DMS53 treated with DMSO at 0.1 percent for 48 hours (cell line): Measurements from ENCODE around the gene RINL.
"Not testable (repeated sequence)": the region's sequence is repeated elsewhere in the genome, so short reads cannot be mapped to it uniquely, and the experiment has no call there.

ENCODE experiments used
- DNase-seq: peaks from one replicate; lab custom pipeline; 2025; ENCODE audit not compliant: unreplicated experiment; lab: John Stamatoyannopoulos, UW

RINL gene

GRCh38 chr19:38904581-38905539, 26.8 kb upstream of the RINL start:
- no peak for DNase-seq

- no peak for DNase-seq
These were observed 23.6 kb upstream of the RINL start for GRCh38 chr19:38901683-38902082.

DNA sequence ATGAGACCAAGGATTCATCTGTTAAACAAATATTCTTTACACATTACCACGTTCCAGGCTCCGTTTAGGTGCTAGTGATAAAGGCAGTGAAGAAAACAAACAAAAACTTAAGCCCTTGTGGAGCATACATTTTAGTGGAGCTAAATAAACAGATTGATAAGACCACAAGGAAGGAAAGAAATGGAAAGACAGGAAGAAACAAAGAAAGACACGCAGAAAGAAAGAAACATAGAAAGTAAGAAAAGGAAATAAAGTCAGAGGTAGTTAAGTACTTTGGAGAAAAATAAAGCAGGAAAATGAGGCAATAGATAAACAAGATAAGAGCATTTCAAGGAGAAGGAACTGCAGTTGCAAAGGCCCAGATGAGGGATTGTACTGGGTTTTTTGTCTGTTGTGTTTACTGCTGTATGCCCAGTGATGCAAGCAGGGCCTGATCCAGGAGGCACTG, 22.7 kb upstream of the RINL start:
- DNase-seq, result no peak

DNA sequence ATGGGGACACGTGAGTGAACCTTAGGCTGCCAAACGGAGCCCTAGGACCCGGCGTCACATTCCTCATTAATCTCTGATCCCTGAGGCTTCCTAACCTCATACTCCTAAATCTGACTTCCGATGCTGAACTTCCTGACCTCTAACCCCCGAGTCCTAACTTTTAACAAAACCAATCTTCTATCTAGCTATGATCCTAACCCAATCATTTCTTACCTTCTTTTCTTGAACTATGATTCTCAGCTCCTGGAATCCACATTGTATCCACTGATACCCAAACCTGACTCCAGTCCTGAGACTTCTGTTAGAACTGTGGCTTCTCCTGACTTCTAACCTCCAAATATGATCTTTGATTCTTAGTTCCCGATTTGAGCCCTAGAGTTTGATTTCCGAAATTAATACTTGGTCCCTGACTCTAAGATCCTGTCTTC, 22.1 kb upstream of the RINL start:
- peak; percentile 56 for DNase-seq

DNA sequence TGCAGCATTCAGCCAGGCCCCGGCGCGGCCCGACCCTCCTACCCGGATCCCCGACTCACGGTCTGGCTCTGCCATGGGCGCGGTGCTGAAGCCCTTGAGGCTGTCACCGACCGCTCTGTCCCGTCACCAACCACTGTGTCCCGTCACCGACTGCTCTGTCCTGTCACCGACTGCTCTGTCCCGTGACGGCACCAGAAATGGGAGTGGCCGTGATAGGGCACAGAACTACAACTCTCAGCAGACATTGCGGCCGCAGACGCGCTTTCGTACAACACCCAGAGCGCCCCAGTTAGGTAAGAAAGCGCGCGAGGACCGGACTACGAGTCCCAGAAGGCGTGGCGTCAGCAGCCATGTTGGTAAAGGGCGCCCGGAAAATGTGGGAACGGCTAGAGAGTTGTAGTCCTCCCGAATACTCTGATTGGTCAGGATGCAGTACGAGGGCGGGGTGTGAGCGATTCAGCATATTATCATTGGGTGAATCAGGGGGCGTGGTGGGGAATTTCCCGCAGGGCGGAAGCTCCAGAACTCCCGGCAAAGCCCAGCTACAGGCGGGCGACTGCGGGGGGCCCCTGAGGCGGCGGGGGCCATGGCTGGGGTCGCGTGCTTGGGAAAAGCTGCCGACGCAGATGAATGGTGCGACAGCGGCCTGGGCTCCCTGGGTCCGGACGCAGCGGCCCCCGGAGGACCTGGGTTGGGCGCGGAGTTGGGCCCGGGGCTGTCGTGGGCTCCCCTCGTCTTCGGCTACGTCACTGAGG, 21.5 kb upstream of the RINL start, which contains the start of the genes NFKBIB and SIRT2:
Gene NFKBIB, plus strand, starts transcription at position 523 of the 755 bp plus-strand sequence. Its CDS starts 64 bp downstream, at position 587.
Gene SIRT2, minus strand, starts transcription at position 172 of the 755 bp plus-strand sequence. Its CDS starts 97 bp downstream, at position 75.
- peak; percentile 100 for DNase-seq

DNA sequence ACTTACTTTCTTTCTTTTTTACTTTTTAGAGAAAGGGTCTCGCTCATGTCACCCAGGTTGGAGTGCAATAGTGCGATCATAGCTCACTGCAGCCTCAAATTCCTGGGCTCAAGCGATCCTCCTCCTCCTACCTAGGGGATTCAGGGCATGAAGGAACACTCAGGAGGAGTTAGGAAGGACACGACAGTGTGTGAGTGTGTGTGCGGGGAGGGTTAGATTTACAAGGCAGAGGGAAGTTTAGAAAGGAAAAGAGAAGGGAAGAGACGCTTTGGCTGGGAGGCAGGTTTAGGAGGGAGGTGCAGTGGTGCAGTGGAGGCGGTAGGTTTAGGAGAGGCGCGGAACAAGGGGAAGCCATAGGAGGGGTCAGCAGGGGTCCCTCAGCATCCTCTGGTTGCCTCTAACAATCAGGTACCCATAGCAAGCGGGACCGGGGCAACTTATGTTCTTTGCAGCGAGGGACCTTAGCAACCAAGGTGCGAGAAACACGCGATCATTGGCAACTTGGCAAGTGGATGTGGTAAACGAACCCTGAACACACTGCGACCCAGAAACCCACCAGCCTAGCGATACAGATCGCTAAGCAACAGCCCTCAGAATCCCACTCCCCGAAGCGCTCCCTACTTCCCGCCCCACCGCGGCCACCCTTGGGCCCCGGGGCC, 20.8 kb upstream of the RINL start:
- no peak for DNase-seq

DNA sequence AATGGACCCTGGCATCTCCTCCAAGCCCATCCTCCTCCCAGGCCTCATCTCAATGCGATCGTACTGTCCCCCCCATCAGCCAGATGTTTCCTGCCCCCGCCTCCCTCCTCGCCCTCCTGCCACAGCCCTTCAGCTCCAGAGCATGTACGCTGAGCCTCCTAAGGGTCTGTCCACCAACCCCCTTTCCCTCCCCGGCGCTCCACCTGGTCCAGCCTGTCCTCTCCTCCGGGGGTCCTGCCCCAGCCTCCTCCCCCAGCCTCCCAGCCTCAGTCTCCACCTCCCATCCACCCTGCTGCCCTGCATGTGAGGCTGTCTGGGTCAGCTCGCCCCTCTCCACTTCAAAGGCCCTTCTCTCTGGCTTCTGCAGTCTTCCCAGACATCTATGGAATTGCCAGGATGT, 16.9 kb upstream of the RINL start:
- no peak for DNase-seq

GRCh38 chr19:38893341-38893771, 15.3 kb upstream of the RINL start:
- no peak for DNase-seq

DNA sequence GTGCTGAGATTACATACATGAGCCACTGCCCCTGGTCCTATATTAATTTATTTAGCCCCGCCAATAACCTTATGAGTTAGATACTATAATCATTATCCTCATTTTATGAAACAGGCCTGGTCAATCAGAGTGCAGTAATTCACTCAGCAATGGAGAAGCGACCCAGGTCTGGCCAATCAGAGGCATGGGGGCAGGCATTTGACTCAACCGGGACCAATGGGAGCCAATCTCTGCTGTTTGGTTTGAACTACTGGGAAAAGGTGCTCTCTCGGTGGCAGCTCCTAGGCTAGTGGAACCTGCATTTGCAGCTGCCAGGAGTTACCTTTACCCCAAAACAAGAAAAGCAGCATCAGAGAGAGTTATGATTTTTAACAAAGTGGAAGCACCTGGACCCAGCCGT, 14.8 kb upstream of the RINL start:
- no peak for DNase-seq

- DNase-seq, result no peak
These were observed 13.7 kb upstream of the RINL start for GRCh38 chr19:38891771-38892170.

- DNase-seq, result no peak
These were observed 12.6 kb upstream of the RINL start for GRCh38 chr19:38890686-38891085.

DNA sequence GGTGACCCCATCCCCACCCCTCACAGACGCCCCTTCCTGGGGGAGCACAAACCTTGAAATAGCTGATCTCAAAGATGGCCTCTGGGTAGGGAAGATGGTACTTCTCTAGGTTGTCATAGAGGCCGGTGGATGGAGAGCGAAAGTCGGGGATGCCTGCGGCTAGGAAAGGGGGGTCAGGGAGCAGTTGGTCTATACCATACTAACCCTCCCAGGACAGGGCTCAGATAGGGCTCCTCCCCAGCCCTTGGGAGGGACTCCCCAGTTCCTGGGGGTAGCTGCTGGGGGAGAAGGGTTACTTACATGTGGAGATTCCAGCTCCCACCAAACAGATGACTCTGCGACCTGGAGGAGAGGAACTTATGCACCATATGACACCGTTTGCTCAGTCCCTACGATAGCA, 11.7 kb upstream of the RINL start:
- DNase-seq, result no peak

DNA sequence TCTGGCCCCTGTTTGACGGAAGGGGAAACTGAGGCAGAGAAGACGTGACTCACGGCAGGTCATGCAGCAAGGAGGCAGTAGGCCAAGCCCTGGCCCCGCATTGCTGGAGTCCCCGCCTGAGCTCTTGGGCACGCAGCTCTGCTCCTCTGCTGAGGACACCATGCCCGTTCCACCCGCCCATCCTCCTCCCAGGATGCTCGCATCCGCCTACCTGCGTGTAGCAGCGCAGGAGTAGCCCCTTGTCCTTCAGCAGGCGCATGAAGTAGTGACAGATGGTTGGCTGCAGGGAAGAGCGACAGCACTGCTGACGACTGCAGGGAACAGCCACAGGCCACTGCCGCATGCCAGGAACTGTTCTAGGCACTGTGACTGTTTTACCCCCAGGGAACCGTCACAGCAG, 10.8 kb upstream of the RINL start:
- DNase-seq, result no peak

- not testable (repeated sequence) for DNase-seq
These were observed 6.6 kb upstream of the RINL start for GRCh38 chr19:38884691-38885090.

GRCh38 chr19:38883286-38883685, 5.2 kb upstream of the RINL start:
- DNase-seq, result no peak

GRCh38 chr19:38880882-38881609, 3.0 kb upstream of the RINL start:
- DNase-seq, result no peak

DNA sequence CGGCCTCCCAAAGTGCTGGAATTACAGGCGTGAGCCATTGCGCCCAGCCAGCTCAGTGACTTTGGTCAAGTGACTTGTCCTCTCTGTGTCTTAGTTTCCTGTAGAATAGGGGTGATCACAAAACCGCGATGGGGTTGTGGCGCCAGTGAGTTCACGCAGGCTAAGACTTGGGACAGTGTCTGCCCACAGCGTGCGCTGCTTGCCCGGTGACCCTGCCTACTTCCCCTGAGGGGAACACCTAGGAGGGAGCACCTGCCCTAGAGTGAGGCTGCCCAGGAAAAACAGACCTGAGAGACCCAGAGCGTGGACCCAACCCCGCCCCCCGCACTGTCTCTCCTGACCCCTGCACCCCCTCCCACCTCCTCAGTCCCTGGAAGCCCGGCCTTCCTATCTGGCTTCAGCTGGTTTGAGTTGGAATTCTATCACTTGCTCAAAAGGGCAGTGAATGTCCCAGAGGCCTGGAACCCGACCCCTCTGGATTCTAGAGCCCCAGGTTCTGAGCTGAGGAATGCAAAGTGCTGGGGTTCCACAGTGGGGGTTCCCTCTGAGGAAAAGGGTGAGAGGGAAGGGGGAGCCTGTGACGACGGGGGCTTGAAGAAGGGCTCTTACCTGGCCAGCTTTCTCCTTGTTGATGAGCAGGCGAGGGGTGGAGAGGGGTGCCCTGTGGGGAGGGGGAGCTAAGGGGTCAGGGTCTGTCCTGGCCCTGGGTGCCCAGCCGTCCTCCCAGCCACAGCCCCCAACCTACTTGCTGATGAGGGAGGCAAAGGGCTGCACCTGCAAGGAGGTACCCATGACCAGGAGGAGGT, 2.2 kb upstream of the RINL start:
- DNase-seq, result no peak

GRCh38 chr19:38879400-38879751, 1.3 kb upstream of the RINL start:
- no peak for DNase-seq

- no peak for DNase-seq
These were observed 712 bp upstream of the RINL start for GRCh38 chr19:38878575-38879399.
